Measurements from ENCODE around the gene HLCS. TPM values are rescaled to one million over a fixed set of nuclear protein-coding genes. Genes with fewer than 3 reads are reported as not detected.

Gene HLCS
- total RNA-seq, 2 donors from 2014 or later = 17.5 to 29.3 TPM

DNA sequence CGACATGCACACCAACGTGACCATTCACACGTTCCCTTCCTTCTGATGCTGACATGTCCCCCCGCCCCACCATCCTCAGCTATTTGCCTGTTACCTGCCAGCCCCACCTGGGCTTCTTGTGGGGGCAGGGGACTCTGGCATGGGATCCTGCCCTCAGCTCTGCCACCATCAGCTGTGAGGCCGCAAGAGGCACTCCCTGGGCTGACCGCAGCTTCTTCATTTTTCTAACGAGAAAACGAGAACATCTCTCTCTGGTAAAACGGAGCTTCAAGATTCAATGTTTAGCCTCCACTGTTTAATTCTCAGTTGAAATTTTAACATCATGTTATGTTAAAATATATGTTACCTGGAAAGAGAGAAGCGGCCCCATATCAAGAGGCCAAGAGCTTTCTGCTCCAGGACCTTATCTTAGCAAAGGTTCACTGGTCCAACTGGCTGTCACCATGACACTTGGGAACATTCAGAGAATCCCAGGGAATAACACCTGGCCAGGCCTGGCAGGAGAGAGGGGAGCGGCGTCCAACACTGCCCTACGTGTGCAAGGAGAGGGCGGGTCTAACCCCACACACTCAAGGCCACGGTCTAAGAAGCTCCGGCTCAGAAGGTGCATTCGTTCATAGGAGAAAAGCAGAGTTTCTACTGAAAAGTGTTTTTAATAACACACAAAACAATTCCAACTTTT is 51.3 kb downstream of the HLCS start:
- H3K4me1 ChIP-seq (ENCODE audit: control insufficient read depth in 1 of 2, low read depth in 2 of 2) = no peaks in the 10 kb centered on the region
- no peaks in the 10 kb centered on the region for H3K9me3 ChIP-seq
- no peaks in the 10 kb centered on the region for H3K27me3 ChIP-seq (replicated peaks; ENCODE audit: insufficient read depth)
- TF ChIP-seq CTCF (IDR thresholded peaks at IDR 0.05) = no peak
- DNase-seq (ENCODE audit: low spot score) (no peak), ATAC-seq (ENCODE audit: insufficient number of reproducible peaks, low FRiP score, low read depth) (no peak)
- no peak overlapping the region for H3K27ac ChIP-seq
- no peaks in the 10 kb centered on the region for H3K36me3 ChIP-seq
- no peak overlapping the region for H3K4me3 ChIP-seq

DNA sequence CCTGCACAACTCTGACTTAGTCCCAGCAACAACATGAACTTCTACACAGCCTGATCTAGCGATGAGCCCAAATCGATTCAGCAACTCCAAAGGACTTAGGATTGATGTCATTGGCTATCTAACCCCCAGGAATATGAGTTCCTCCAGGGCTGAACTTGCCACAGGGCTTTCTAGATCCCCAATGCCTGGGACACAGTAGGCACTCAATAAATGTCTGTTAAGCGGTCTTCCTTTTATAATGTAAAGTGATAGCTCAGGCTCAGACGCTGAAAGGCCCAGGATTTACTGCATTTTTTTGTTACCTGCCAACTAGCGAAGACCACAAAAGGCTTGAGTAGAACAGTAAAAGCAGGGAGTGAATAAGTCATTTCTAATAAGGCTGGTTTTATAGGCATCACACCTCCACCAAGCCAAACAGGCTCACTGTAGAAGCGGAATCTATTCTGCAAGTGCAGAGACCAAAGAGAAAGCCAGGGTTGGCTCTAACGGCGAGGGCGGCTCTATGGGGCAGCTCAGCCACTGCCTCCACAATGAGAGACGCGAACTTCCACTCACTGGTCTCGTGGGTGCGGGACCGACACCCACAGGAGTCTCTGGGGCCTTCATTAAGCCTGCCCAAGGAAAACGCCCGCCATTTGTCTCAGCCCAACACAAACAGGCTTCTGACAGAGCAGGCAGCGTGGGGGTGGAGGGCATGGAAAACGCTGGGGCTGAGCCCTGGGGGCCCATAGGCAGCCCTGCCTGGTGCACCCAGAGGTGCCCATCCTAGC is 52.0 kb downstream of the HLCS start:
- Histone ChIP-seq H3K27me3 (replicated peaks; ENCODE audit: insufficient read depth) (no peaks in the 10 kb centered on the region), H3K36me3 (no peaks in the 10 kb centered on the region), H3K4me1 (ENCODE audit: control insufficient read depth in 1 of 2, low read depth in 2 of 2) (no peaks in the 10 kb centered on the region), H3K4me3 (no peak overlapping the region), H3K9me3 (no peaks in the 10 kb centered on the region), H3K27ac (no peak overlapping the region)
- ATAC-seq (ENCODE audit: insufficient number of reproducible peaks, low FRiP score, low read depth) = no peak
- TF ChIP-seq CTCF (IDR thresholded peaks at IDR 0.05) = no peak
- no peak for DNase-seq (ENCODE audit: low spot score)

DNA sequence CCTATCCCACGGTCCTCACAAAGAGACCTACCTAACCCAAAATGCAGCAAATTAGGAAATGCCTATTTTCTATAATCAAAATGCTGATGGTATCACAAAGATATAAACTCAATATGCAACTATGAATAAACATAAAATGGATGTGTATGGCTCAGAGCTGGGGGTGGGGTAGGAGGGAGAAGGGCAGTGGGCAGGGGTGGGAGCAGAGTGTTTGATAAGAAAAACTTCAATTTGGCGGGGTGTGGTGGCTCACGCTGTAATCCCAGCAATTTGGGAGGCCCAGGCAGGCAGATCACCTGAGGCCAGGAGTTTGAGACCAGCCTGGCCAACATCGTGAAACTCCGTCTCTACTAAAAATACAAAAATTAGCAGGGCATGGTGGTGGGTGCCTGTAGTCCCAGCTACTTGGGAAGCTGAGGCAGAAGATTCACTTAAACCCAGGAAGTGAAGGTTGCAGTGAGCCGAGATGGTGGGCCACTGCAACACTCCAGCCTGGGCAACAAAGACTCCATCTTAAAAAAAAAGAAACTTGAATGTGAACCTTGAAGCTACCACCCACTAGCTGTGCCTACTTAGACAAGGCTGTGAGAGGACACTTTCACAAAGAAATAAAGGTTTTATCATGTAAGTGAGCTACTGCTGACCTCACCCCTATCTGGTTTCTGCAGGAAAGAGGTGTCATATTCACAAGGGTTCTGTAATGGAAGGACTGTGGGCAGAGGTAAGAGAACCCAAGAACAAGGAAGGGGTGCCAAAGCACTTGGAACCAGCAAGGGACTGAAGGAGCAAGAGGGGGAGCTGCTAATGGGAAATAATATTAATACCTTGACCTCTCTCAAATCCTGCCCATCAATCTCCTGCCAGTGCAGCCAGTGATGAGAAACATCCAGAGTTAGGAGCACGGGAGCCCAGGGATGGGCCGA is 53.0 kb downstream of the HLCS start:
- H3K27ac ChIP-seq = no peak overlapping the region
- H3K27me3 ChIP-seq (replicated peaks; ENCODE audit: insufficient read depth) = no peaks in the 10 kb centered on the region
- no peaks in the 10 kb centered on the region for H3K36me3 ChIP-seq
- no peaks in the 10 kb centered on the region for H3K4me1 ChIP-seq (ENCODE audit: control insufficient read depth in 1 of 2, low read depth in 2 of 2)
- no peaks in the 10 kb centered on the region for H3K9me3 ChIP-seq
- ATAC-seq (ENCODE audit: insufficient number of reproducible peaks, low FRiP score, low read depth) (no peak), DNase-seq (ENCODE audit: low spot score) (no peak)
- no peak for TF ChIP-seq CTCF (IDR thresholded peaks at IDR 0.05)
- H3K4me3 ChIP-seq = no peak overlapping the region

GRCh38 chr21:36910581-36911307 is 55.7 kb downstream of the HLCS start:
- Histone ChIP-seq H3K9me3 (no peaks in the 10 kb centered on the region), H3K36me3 (no peaks in the 10 kb centered on the region), H3K27me3 (replicated peaks; ENCODE audit: insufficient read depth) (no peaks in the 10 kb centered on the region), H3K4me3 (no peak overlapping the region), H3K4me1 (ENCODE audit: control insufficient read depth in 1 of 2, low read depth in 2 of 2) (no peaks in the 10 kb centered on the region), H3K27ac (no peak overlapping the region)
- no peak for DNase-seq (ENCODE audit: low spot score)
- ATAC-seq (ENCODE audit: insufficient number of reproducible peaks, low FRiP score, low read depth) = no peak
- no peak for TF ChIP-seq CTCF (IDR thresholded peaks at IDR 0.05)

Measured in thoracic aorta (tissue), 2 donors.